GM20431 (cell line): ENCODE measurements around the gene STK32B.

Experiments
- in situ Hi-C: fragments of 300-500 bp; cut with MseI, MboI; formaldehyde crosslinking; loops from one replicate; pipeline ENCODE4 v1.15.0; 2020; ENCODE audit warnings: low sequenced_read_pairs; ENCODE audit not compliant: unreplicated experiment

STK32B gene

DNA sequence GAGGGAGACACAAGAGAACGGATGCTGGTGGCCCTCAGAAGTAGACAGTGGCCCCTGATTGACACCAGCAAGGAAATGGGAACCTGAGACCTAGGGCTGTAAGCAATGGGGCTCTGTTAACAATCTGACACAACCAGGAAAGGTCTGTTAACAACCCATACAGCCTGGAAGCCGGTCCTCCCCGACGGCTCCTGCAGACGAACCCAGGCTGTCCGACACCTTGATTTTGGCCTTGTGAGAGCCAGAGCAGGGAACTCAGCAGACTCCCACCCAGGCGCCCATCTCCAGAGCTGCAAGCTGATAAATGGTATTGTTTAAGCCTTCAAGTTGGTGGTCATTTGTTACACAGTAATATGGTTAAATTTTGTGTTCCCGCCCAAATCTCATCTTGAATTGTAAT lies 21.8 kb upstream of the STK32B start:
- in situ Hi-C loops: no loop called here

DNA sequence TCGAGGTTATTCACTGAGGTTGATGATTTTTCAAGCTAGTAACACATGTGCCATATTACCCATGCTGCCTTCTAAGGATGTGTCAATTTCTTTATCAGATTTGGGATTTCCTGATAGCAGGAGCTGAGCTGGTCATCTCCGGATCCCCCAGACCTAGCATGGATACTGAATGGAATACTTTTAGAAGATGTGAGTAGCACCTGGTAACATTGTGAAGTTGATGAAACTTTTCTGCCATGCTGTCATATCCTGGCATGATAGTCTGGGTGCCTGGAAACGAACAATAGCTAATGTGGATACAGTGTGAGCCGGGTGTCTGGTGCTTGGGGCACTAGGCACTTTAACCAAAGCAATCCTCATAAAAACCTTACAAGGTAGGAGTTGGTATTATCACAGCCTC lies 21.1 kb upstream of the STK32B start:
- in situ Hi-C loops: no loop called here

DNA sequence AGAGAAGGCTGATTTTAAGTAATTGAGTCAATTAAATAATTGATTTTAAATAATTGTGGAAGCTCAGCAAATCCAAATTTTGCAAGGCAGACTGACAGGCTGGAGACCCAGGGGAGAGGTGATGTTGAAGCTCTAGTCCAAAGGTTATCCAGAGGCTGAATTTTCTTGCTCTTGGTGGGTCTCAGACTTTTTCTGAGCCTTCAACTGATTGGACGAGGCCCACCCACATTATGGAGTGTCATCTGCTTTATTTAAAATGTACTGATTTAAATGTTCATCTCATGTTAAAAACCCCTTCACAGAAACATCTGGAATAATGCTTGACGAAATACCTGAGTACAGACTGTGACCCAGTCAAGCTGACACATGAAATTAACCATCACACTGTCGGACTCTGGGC lies 20.4 kb upstream of the STK32B start:
- in situ Hi-C loops: no loop called here

DNA sequence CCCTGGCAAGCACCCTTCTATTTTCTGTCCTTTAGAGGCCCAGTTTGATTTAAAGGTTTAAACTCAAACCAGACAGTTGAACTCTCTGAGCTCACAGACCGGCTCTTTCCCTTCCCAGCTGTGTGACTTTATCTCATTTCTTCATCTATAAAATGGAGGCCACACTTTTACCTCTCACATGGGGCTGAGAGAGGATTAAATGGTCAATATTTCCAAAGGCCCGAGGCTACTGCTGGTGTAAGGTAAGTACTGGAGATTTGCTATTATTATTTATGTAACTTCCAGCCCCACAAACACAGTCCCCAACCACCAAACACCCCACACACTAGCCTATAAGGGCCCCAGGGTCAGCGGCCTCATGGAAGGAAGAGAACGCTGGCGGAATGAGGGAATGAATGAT lies 18.5 kb upstream of the STK32B start:
- in situ Hi-C loops: no loop called here

DNA sequence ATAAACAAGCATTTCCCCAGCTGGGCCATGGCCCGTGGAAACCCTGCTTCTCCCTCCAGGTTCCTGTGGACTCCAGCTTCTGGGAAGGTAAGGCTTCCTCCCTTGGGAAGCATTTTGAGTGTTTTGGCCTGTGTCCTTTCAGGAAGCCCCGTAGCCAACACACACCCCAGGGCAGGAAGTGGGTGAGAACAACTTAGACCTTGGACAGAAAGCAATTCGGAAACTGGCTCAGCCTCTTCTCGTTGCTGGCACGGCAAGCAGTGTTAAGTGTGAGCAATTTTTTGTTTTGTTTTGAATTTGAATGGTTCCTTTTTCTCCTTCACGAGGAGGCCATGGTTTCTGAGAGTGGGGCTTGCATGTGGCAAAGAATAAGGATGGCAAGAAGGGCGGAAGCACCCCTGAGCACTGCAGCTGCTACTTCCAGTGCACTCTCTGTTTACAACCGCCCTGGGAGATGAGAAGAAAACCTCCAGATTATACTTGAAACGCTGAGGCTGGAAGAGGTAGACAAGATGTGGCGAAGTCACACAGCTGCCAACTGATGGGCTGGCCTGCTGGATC lies 17.9 kb upstream of the STK32B start:
- in situ Hi-C loops: no loop called here

DNA sequence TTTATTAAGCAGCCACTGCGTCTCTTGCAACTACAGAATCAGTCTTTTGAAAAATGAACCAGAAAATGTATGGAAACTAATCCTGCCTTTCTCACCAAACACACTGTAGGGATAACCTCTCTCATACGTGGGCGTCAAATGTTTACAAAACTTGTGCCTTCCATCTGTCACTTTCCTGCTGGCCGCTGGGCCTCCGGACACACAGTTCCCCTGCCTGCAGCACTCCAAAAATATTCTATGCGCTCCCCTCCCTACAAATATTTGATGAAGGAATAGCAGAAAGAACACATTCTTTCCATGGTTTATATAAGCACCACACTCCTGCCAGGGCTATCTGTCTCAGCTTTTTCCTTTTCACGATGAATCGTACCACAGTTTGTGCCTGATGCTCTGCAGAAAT lies 17.1 kb upstream of the STK32B start:
- in situ Hi-C loops: no loop called here

DNA sequence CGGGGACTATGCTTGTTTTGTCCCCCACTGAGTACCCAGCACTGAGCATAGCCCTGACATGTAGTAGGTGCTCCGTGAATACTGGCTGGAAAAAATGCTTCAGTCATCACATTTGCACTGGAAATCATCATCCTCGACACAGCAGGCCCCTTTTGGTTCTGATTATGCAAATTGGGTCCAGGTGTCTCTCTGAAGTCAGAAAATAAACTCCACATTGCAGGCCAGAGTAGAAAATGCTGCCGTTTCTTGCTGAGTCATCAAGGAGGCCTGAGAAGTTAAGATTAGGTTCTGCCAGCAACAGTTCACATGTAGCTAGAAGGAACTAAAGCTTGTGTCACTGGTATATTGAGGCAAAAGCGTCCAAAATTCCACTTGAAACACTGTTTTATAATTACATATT lies 15.0 kb upstream of the STK32B start:
- in situ Hi-C loops: no loop called here

DNA sequence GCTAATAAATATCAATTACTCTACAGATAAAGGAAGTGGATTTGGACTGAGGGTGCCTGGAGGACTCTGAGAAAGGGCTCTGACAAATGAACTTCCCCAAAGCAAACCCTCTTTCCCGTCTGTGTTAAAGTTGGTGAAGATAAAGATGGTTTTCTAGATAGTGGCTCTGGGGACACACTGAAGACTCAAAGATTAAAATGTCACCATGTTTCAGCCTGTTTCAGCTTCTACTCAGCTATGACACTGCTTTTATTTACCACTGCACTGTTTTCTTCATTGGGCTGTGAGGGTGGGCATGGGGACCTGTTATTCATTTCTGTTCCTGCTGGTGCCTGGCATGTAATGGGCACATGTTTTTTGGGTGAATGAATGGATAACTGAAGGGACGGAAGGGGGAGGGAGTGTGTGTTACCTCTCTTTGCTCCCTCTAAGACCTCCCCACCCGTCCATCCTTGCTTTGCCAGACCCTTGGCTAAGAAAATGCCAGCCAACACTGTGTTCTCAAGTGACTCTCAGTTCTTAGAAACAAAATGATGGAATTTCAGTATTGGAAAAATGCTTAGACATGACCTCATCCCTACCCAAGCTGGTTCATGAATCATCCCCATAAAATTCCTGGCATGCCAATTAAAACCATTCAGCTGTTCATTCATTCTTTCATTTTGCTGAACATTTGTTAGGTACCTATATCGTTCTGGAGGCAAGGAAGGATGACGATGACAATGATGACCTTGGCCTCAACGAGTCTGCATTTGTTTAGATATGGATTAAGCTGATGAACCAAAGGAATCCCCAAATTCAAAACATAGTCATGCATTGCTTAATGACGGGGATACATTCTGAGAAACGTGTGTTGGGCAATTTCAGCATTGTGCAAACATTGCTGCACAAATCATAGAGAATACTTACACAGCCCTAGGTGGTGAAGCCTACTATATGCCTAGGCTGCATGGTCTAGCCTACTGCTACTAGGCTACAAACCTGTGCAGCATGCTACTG lies 13.4 kb upstream of the STK32B start:
- in situ Hi-C loops: no loop called here

DNA sequence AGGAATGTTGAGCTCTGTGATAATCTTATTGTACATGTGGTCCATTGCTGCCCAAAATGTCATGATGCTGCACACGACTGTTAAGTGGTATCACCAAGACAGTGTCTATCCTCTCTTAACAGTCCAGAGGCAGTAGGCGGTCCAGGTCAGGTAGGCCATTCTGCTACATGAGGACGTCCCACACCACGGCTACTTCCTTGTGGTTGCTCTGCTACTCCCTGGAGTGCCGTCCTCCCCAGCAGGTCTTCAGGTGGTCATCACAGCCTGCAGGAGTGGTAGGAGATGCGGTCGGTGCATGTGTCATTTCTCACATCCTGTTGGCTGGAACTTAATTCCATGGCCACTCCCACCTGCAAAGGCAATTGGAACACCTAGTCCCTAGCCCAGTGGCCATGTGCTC lies 11.5 kb upstream of the STK32B start:
- in situ Hi-C loops: no loop called here

DNA sequence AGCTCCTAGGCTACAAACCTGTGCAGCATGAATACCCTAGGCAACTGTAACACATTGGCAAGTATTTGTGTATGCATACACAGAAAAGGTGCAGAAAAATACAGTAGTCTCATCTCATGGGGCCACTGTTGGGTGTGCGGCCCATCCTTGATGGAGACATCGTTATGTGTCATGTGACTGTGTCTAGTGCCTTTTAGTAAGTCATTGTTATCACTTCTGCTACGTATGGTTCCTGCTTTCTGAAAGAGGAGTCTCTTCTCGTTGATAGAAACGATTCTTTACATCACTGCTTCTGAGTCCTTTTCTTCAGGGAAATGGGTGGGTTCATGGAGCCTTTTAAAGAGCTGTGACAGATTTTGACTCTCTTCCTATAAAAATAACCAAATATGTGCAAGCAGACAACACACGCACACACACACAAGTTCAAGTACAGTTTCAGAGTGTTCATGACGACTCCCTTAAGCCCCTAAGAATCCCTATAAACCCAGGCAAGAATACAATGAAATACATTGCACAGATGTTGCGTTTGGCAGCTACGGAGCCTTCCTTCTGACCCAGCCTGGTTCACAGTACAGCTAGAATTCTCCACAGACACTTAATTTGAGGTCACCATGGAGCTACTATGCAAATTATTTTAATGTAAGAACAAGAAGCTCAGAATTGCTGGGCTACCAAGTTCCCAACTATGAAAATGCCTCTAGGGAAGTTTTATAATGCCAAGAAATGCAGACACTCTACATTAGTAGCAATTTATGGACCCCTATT lies 10.2 kb upstream of the STK32B start:
- in situ Hi-C loops: no loop called here

DNA sequence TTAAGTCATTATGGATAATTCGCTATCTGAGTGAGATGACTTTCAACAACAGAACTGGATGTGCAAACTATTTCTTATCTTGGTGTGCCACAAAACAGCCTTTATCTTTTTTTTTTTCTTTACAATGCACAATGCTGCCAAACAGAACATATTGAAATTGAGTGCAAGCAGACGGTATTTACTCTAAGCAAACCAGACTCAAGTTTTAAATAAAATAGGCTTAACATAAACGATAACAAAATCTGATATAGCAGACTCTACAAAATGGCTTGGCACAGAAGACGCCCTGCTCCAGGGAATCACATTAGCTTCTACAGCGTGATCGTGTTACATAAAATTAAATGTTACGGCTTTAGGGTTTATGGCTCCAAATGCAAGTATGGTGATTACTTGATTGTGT lies 9.6 kb upstream of the STK32B start:
- in situ Hi-C loops: no loop called here

DNA sequence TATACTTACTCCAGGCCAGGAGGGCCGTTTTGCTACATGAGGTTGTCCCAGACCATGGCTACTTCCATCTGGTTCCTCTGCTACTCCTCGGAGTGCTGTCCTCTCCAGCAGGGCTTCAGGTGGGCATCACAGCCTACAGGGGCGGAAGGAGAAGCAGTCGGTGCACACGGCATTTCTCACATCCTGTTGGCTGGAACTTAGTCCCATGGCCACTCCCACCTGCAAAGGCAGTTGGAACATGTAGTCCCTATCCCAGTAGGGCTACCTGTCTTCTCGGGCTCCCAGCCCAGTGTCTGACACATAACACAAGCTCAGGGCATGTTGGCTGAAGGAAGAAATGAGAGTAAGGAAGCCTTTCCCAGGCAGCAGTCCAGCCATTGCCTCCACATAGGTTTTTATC lies 7.7 kb upstream of the STK32B start:
- in situ Hi-C loops: no loop called here

DNA sequence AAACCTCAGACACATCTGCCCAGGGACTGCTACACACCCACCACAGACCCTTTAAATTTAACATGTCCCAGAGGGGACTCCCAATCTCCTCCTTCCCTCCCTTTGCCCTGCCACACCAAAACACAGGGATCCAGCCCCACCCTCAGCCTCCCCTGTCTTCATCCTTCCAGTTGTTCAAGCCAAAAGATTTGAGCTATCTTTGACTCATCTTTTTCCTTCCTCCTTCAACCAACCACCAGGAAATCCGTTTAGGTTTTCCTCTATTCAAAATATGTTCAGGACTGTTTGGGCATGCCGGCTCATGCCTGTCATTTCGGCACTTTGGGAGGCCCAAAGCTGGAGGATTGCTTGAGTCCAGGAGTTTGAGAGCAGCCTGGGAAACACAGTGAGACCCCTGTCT lies 6.9 kb upstream of the STK32B start:
- in situ Hi-C loops: no loop called here

DNA sequence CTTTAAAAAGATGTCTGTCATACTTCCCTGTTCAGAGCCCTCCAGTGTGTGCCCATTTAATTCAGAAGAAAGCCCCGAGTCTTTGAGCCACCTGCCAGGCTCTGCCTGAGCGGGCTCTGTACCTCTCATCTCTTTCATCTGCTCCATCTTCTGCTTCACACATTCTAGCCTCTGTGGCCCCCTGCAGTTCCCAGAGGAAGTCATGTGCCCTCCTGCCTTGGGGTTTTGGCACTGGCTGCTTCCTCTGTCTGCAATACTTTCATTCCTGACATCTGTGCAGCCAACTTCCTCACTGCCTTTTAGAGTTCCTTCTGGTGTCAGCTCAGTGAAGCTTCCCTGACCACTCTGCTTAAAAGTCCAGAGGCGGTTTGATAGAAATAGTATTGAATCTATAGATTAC lies 6.2 kb upstream of the STK32B start:
- in situ Hi-C loops: no loop called here

DNA sequence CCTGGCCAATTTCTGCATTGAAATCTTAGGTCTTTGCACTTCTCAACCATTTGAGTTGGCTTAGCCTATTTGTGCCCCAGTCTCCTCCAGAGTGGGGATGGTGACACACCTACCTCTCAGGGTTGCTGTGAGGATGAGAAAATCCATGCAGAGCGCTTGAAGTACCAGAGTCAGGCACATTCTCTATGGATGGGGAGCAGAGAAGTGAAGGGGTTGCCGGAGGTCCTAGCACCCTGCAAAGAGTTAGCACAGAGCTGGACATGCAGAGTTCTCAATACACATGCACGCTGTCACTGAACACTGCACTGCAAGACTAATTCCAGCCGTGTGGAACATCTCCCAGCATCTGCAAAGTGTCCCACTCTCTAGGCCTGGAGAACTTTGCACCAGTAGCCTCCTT lies 2.6 kb upstream of the STK32B start:
- in situ Hi-C loops: no loop called here

DNA sequence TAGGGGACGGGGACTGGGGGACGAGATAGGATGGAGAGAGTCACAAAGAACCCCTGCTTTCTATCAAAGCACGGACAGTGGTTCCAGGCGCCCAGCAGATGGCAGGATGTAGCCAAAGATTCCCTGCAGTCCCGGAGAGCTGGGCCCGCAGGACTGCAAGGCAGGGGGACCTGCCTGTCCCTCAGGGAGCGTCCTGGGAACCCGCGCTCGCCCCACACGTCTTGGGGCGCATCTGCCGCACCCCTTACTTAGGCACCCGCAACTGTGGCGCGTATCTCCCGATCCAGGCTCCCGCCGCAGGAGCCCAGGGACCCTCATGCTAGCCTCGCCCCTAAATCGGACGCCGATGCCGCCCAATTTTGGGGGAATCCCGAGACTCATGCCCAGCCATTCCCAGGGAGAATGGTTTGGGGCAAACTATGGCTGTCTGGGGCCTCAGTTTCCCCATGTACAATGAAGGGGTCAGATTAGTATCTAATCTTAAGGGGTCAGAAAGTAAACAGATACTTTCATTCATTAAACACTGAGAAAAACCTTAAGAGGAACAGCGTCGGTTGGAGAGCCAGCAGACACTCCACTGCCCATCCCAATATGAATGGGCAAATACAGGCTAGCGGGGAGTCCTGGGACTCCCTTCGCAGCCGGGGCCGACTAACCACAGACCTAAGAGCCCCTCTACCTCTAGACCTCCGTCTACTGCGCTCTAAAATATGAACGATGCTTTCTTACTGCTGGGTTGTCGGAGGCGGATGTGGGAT lies 581 bp upstream of the STK32B start:
- in situ Hi-C loops: no loop called here

DNA sequence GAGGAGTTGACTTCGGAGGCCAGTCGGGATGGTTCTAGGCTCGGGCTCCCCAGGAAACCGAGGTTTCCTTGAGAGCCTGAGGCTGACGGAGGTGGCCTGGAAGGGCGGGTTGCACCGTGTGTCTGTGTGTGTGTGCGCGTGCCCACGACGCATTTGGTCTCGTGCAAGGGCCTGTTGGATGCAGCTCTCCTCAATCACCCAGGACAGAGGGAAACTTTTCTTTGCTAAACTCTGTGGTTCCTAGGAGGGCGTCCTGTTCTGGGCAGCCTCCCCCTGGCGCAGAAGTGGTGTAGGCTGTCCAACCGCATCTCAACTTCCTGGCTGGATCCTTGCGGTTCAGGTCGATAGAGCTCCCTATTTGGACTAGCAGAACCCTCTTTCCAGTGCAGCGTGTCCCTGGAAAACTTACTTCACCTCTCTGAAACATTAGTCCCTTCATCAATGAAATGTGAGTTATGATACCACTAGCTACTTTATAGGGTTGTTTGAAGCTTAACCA lies 973 bp downstream of the STK32B start:
- in situ Hi-C loops: no loop called here

DNA sequence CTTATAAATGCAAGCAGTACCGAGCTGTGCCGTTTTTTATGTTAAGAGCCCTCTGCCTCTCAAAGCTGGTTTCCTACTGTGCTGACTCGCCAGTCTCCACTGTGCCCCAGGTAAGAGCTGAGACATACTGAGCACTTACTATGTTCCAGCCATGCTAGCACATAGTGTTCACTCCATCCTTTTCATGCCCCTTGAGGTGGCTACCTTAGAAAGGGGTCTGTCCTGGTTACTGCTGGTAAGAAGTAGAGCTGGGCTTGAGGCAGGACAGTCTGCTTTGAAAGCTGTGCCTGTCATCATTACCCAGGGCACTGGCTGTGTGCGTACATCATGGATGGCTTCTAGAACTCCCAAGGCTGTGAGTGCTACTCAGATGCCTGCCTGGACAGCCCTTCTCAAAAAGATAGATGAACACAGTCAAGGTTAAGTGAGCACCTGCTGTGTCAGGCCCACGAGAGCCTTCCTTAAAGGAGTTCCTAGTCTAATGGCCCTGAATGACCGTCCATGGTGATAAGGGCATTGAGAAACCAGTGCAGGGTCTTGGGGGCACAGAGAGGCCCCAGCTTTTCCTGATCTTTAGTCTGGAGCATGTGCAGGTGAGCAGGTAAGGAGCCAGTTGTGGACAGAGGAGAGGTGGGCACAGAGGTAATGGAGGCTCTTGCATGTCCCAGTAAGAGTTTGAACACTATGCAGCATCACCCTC lies 1.6 kb downstream of the STK32B start:
- in situ Hi-C loops: no loop called here

DNA sequence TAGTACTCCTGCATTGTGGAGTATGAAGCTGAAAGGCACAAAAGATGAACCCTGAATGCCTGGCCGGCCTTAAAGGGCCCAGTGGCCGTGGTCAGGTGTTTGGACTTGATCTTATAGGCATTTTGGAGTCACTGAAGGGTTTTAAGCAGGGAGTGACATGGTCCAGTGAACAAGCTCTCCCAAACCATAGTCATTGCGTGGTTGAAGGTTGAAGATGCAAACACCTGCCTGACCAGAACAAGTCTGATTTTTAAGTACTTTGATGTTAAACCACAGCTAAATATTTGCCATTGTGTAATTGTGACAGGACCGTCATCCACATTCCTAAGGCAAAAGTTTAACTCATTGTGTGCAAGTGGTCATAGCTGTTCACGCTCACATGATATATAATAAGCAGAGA lies 3.3 kb downstream of the STK32B start:
- in situ Hi-C loops: no loop called here

DNA sequence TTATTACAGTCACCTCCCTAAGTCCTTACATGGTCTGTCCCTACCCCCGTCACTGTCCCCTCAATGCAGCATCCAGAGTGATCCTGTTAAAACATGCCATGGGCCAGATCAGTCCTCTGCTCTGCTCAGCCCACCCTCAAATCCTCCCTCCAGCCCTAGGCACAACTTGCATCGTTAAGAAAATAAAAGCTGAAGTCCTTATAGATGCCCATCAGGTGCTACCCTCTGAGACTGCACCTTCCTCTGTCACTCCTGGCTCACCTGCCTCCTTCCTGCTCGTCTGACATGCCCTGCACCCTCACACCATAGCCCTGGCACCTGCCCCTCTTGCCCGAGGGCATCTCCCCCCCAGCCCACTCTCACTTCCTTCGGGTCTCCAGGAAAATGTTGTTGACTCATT lies 4.1 kb downstream of the STK32B start:
- in situ Hi-C loops: no loop called here
